ENCODE data around the gene SRSF4. TPM values are rescaled to one million over a fixed set of nuclear protein-coding genes. Genes with fewer than 3 reads are reported as not detected.

The SRSF4 gene
- total and polyA plus RNA-seq, 2 of the 8 experiments (the other 6 are each of a cell fraction or from before 2014, with no cell fraction given): 34.9 to 86.5 TPM

DNA sequence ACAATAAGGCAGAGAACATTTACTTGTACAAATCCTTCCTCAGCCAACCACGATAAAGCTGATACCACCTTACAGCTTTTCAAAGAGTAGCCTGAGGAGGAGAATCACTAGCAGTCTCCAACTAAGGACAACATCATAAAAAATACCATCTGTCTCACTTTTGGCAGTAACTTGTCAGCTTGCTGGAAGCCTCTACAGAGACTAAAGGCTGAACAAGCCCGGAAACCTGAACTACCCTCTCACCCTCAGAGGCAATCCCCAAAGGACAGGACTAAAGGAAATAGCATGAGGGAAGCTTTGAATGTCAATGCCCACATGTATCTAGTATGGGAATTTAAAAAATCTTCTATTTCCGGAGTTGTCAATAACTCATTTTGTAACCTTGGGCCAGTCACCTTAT, 10.6 kb downstream of the SRSF4 start:
- FAIRE-seq (no peak), DNase-seq (ENCODE audit: low read depth in 1 of 2, low spot score in 2 of 2) (no peak)
- Histone ChIP-seq H3K27me3 (replicated peaks in 1 of 4; ENCODE audit: control insufficient read depth in 3 of 4, extremely low read depth in 1 of 4, insufficient read depth in 3 of 4, low read length in 3 of 4) (no peaks in the 10 kb centered on the region), H3K56ac (replicated peaks; ENCODE audit: insufficient read length, low read depth, low read length) (no peak overlapping the region), H3K9me3 (ENCODE audit: insufficient read depth in 2 of 2, low read depth in 1 of 2, low read length in 1 of 2) (no peaks in the 10 kb centered on the region), H4K5ac (ENCODE audit: insufficient read length, low read depth, low read length) (no peak overlapping the region), H2AK5ac (ENCODE audit: low read depth, low read length) (no peak overlapping the region), H3K79me1 (ENCODE audit: low read depth, low read length) (no peaks in the 10 kb centered on the region), H4K20me1 (replicated peaks in 1 of 2; ENCODE audit: control insufficient read depth in 1 of 2, insufficient read depth in 2 of 2, low read length in 2 of 2) (peaks cover 11 to 15% of the 10 kb centered on the region in 2 experiments), H2BK20ac (ENCODE audit: low read length) (no peak overlapping the region), H4K91ac (replicated peaks; ENCODE audit: insufficient read length, low read length) (no peak overlapping the region), H3K4ac (replicated peaks; ENCODE audit: insufficient read length, low read depth, low read length) (no peak overlapping the region), H3K36me3 (ENCODE audit: control insufficient read depth in 2 of 4, insufficient read depth in 4 of 4, low read length in 3 of 4) (peaks cover 0 to 11% (median 0%) of the 10 kb centered on the region in 4 experiments; a peak in 2 of 8 replicates), H2BK5ac (ENCODE audit: low read depth, low read length) (no peak overlapping the region), H3K18ac (ENCODE audit: extremely low read depth, low read length) (no peak overlapping the region), H3K23me2 (ENCODE audit: low read depth, low read length) (no peaks in the 10 kb centered on the region), H3K23ac (ENCODE audit: insufficient read length) (no peak overlapping the region), H2BK15ac (ENCODE audit: low read length) (no peak overlapping the region), H3K27ac (ENCODE audit: low read depth, low read length) (no peak overlapping the region), H3K4me3 (ENCODE audit: extremely low read depth in 1 of 4, insufficient read depth in 2 of 4, low read depth in 3 of 4, low read length in 4 of 4) (no peak overlapping the region), H2BK120ac (replicated peaks; ENCODE audit: low read depth, low read length) (no peak overlapping the region), H4K8ac (ENCODE audit: extremely low read depth, insufficient read depth, low read length) (no peak overlapping the region), H3K79me2 (ENCODE audit: control insufficient read depth in 1 of 2, insufficient read depth in 2 of 2, low read length in 2 of 2) (peaks cover 17 to 91% of the 10 kb centered on the region in 2 experiments), H2AFZ (ENCODE audit: low read length) (no peak overlapping the region), H3K9ac (replicated peaks in 1 of 4; ENCODE audit: extremely low read depth in 1 of 4, low read depth in 3 of 4, low read length in 3 of 4) (no peak overlapping the region; a peak in 1 of 7 replicates), H3K4me1 (replicated peaks in 1 of 4; ENCODE audit: control insufficient read depth in 3 of 4, insufficient read depth in 4 of 4, low read length in 3 of 4) (peaks cover 3 to 8% (median 6%) of the 10 kb centered on the region in 4 experiments; a peak in 4 of 7 replicates), H2BK12ac (ENCODE audit: low read depth, low read length) (no peak overlapping the region), H3K14ac (ENCODE audit: insufficient read length) (no peak overlapping the region), H3K4me2 (ENCODE audit: insufficient read depth in 1 of 2, low read depth in 2 of 2, low read length in 2 of 2) (0 out of 4 replicates have a peak overlapping the region, but pooled peaks of 1 of the 2 experiments have one; percentile 33)
- ChIA-PET CTCF (ENCODE audit: partially characterized antibody) (interaction anchor here (0.6 to 2.2 kb wide), 8 partner anchors 8 to 1850 kb away, joined by 3 to 12 read pairs (median 4); partner anchors contain the start of gene SRSF4), POLR2A (ENCODE audit: partially characterized antibody) (interaction anchor here (0.6 to 9.0 kb wide), 7 partner anchors 10 to 32 kb away, joined by 3 to 105 read pairs (median 4); partner anchors contain the start of gene SRSF4)
- WGBS, 2 experiments (ENCODE audit: extremely low coverage in 1 of 2, insufficient coverage in 1 of 2, insufficient read length in 1 of 2, insufficient replicate concordance in 2 of 2, low coverage in 1 of 2, low lambda C conversion rate in 2 of 2, missing lambda C conversion rate in 1 of 2): 48% methylated on average over 3 of the region's 3 CpGs; no CpG with 5 or more reads in 1 of the 2 experiments
- TF ChIP-seq TBP (IDR thresholded peaks at IDR 0.05; ENCODE audit: low read depth, low read length) (no peak), CREB1 (IDR thresholded peaks at IDR 0.05) (no peak), SP1 (IDR thresholded peaks at IDR 0.05; ENCODE audit: low read depth, low read length) (no peak), KDM4A (IDR thresholded peaks at IDR 0.05; ENCODE audit: low read depth, low read length, severe bottlenecking) (no peak), SRF (IDR thresholded peaks at IDR 0.05; ENCODE audit: low read depth, low read length) (no peak), HDAC2 (IDR thresholded peaks at IDR 0.05; ENCODE audit: borderline replicate concordance in 1 of 2, low read depth in 2 of 2, low read length in 2 of 2) (no peak), POLR2AphosphoS5 (IDR thresholded peaks at IDR 0.05; ENCODE audit: low read depth, low read length) (no peak), CBX5 (IDR thresholded peaks at IDR 0.05; ENCODE audit: low read depth, low read length) (no peak), NRF1 (IDR thresholded peaks at IDR 0.05; ENCODE audit: low read depth, low read length) (no peak), RNF2 (IDR thresholded peaks at IDR 0.05; ENCODE audit: borderline replicate concordance, low read depth, low read length, missing control alignments, poor library complexity, severe bottlenecking) (no peak), TEAD4 (IDR thresholded peaks at IDR 0.05; ENCODE audit: low read depth, low read length) (no peak), EZH2 (IDR thresholded peaks at IDR 0.05; ENCODE audit: low read depth, low read length, severe bottlenecking) (no peak), JUN (IDR thresholded peaks at IDR 0.05; ENCODE audit: low read depth, low read length) (no peak)

Data from H1 (cell line).